Left kidney (tissue), 2 donors: ENCODE results near the gene ARID1B. TPM values are rescaled to one million over a fixed set of nuclear protein-coding genes. Genes with fewer than 3 reads are reported as not detected.
A peak's percentile ranks its signal among the peaks of the same experiment; 100 is the strongest.
"Not testable (repeated sequence)": the region's sequence is repeated elsewhere in the genome, so short reads cannot be mapped to it uniquely, and the experiment has no call there.

Experiments
- DNase-seq: peaks from one replicate; pipeline ENCODE4 v3.0.0-alpha.2; 2013
- polyA plus RNA-seq: library from polyadenylated mRNA; unstranded; fragments of 120-200 nt; gene quantifications from one replicate; pipeline ENCODE4 v1.2.1, GENCODE V29; 2013; ENCODE audit not compliant: insufficient read length

The ARID1B gene
- polyA plus RNA-seq, 1 donor = 87.7 TPM

DNA sequence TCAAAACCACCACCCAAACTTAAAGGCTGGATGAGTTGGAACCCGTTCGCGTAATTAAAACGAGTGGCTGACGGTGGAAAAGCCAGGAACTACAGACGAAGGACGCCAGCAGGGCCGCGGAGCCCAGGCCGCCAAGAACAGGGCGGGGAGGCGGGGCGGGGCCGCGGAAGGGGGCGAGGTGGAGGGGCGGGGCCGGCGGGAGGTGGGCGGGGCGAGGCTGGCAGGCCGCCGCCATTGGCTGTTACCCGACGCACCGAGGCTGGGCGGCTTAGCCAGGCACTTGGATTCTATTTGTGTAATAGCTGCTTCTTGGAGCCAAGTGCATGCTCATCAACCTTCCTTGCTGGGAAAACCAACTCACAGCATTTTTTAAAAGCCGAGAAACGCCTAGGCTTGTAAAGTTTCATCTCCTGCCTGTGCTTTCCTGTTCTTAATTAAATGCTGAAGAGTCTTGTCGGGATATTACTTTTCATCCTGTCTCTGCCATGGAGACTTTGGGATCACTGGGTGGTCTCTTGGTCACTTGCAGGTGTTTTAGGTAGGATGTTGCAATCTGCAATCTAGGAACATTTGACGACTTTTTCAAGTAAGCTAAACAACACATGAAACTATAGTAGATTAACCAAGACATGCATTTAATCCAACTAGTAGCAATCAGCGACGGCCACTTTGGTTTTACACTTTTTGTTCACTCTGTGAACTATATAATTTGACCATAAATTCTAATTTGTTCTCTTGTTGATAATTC, 245.0 kb downstream of the ARID1B start:
- peak; percentile 85 for DNase-seq

GRCh38 chr6:157023958-157024357, 246.8 kb downstream of the ARID1B start:
- no peak for DNase-seq

DNA sequence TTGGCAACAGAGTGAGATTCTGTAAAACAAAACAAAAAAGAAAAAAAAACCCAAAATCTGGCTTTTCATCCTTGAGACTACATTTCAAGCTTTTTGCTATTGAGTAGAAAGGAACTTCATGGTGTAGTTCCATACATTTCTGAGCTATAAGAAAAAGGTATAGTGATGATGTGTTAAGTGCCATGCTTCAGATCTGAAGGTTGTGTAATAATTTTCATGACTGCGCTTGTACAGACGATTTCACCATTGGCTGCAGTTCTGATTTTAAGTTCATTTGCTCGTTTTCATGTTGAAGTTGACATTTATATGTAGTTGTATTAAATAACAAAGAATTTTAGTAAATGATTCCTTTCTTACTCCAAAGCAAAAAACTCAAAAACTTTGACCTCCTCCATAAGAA, 247.6 kb downstream of the ARID1B start:
- no peak for DNase-seq

DNA sequence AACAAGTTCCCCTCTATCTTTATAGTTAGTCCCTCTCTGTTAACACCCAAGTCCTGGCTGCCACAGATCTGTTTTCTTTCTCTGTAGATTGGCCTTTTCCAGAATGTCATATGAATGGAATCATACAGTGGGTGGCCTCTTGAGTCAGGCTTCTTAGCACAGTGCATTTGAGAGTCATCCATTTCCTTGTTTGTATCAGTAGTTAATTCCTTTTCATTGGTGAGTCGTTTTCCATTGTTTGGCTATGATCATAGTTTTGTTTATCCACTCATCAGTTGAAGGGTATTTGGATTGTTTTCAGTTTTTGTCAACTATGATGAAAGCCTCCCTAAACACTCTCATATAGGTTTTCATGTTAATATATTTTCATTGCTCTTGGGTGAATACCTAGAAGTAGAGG, 248.3 kb downstream of the ARID1B start:
- no peak for DNase-seq

- DNase-seq = no peak
Observed at GRCh38 chr6:157029980-157030690, 253.0 kb downstream of the ARID1B start.

GRCh38 chr6:157030755-157031154, 253.6 kb downstream of the ARID1B start:
- no peak for DNase-seq

DNA sequence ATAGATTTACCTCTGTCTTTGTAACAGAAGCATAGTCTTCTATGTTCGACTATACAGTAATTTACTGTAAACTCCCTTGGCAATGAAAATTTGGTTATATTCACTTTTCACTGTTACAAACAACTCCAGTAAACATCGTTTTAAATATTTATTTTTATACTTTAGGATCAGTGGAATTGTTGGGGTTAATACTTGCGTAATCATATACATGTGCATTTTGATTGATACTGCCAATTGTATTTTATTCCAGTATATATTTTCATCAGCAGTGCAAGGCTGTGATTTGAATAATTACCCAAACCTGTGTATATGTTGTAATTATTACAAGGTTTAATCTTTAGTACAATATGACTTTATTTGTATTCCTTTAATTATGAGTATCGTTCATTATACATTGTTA, 255.7 kb downstream of the ARID1B start:
- no peak for DNase-seq

DNA sequence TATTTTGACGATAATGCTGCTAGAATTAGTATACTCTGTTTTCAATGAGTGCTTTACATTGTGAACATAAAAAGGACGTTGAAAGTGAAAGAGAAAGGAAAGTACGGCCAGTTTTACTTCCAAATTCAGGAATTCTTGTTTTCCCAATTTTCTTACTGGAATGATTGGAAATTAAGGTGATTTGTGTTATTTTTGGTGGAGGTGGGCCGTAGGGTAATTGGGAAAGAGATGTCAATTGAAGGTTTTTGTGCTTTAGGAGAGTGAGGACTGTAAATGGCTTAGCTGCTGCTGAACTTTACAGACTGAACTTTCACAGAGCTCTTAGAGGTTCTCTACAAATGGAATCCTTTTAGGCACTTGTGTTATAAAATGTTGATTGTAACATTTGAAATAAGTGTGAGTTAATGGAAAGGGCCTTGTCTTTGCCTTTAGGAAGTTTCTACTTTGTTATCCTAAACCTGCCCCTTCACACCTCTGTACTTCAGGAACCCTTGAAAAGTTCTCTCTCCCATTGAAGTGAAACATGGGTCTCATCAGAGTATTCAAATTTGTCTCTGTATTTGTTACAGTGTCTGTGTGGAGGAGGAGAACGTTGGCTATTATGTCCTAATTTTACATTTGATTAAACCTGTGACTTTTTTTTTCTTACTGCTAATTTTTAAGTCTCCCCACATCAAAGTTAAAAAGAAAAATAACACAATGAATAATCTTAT, 256.4 kb downstream of the ARID1B start:
- DNase-seq = no peak

GRCh38 chr6:157034436-157035230, 257.5 kb downstream of the ARID1B start:
- no peak for DNase-seq

DNA sequence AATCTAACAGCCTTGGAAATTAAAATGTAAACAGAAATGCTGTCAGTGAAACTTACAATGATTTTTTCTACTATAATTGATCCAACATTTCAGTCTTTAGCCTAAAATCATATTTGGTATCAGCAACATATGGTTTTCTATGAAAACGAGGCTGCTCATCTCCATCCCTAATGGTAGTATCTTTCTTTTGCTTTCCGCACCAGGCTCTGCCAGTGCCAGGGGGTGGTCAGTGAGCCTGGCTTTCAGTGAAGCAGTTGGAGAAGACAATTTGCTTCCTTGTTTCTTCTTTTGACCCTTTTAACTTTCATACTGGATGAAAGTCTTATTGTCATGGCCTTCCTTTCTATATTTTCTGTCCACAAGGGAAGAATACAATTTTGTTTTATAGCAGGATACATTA, 258.4 kb downstream of the ARID1B start:
- no peak for DNase-seq

- DNase-seq = no peak
Observed at GRCh38 chr6:157036245-157036711, 259.1 kb downstream of the ARID1B start.

DNA sequence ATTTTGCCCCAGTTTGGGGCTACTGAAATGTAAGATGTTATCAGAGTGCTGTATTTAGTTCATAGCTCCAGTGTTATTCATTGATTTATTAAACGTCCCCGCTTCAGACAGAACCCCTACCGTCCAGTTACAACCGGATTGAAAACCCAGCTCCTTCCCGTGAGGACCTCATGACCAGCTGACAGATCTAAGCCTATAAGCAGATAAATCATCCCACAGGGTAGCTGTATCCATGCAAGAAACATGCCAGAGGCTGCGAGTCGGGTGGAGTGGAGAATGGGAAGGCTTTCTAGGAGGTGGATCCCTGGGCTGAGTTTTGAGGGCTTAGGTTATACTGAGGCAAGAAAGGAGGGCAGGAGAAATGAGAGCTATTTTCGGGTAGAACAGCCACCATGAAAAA, 260.0 kb downstream of the ARID1B start:
- peak; percentile 54 for DNase-seq

- DNase-seq = no peak
Observed at GRCh38 chr6:157038610-157039009, 261.4 kb downstream of the ARID1B start.

DNA sequence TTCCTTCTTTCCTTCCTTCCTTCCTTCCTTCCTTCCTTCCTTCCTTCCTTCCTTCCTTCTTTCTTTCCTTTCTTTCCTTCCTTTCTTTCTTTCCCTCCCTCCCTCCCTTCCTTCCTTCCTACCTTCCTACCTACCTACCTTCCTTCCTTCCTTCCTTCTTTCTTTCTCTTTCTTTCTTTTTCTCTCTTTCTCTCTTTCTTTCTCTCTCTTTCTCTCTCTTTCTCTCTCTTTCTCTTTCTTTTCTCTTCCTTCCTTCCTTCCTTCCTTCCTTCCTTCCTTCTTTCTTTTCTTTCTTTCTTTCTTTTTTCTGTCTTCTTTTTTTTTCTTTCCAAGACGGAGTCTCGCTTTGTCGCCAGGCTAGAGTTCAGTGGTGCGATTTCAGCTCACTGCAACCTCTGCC, 262.5 kb downstream of the ARID1B start:
- DNase-seq = not testable (repeated sequence)

DNA sequence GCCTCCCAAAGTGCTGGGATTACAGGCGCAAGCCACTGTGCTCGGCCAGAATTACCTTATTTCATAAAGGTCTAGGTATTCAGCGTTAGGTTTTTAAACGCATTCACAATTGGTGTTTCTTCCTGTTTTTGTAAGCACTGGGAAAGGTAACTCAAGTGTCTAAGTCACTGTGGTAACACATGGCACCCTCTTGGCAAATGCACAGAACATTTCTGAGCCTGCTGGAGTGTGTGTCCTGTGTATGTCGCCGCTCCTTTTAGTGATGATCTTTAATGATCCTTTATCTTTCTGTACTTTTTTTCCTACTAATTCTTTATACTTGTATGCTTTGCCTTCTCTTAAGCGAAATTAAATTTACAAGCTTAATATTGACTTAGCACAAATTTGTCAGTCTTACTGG, 263.0 kb downstream of the ARID1B start:
- DNase-seq = no peak

GRCh38 chr6:157045831-157046454, 268.8 kb downstream of the ARID1B start:
- DNase-seq = no peak

- DNase-seq = no peak
Observed at GRCh38 chr6:157046776-157047175, 269.6 kb downstream of the ARID1B start.

DNA sequence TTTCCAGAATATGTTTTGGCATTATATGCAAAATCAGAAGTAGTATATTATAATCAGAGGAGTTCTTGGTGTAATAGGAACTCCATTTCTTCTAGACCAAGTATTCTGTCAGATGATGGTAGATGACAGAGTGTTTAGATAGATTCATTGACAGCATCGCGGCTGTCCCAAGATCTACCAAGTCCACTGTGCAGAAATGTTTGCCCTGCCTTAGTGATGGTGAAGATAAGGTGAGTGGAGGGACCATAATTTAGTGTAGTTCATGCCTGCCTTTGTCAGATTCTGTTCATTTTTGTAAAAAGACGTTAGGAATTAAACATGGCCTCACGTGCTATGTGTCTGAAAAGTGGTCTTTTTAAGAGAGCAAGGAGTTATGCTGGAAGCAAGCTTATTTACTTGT, 270.1 kb downstream of the ARID1B start:
- DNase-seq = no peak

DNA sequence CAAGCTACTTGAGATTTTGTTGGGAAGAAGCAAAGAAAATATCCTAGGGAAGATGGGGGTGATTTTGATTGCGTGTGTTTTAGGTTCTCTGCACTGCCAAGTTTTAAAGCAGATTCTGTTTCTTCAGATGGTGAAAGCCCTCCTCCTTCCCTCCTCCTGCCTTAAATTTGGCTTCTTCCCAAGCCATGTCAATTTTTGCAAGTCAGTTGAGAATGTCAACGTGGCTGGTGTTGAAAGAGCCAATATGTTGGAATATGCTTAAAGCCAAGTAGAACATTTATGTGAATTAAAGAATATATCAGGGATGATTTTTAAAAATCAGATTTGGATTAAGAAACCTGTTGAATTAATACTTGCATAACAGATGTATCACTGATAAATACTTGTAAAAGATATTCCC, 270.8 kb downstream of the ARID1B start:
- no peak for DNase-seq

DNA sequence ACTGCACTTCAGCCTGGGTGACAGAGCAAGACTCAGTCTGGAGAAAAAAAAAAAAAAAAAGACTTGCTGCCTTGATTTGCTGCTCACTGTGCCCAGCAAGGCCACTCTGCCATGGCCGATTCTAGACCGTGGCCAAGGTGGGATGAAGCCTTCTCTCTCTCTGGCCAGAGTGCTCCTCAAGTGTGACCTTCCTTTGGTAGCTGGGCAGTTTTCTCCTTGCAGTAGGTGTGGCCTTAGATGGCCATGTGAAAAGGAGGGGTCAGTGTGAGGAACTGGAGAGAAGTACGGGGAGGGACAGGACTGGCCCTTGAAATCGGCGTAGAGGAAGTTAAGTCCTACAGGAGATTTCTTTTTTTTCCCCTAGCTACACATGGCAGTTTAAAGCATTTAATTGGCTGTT, 272.0 kb downstream of the ARID1B start:
- DNase-seq = no peak

GRCh38 chr6:157050537-157051265, 273.5 kb downstream of the ARID1B start:
- DNase-seq = no peak
